Activated gamma-delta T cell treated with anti-CD3 and anti-CD28 coated beads, Interleukin-2, amount 50 U/mL, for 16 hours (primary cell): ENCODE measurements around the gene MYBPC3.
"Not testable (repeated sequence)": the region's sequence is repeated elsewhere in the genome, so short reads cannot be mapped to it uniquely, and the experiment has no call there.

Experiments used
- DNase-seq: peaks from one replicate; pipeline ENCODE4 v3.0.0-alpha.2; 2020; ENCODE audit warnings: low read depth

The MYBPC3 gene

GRCh38 chr11:47324520-47324919, 28.0 kb downstream of the MYBPC3 start:
- DNase-seq, result no peak

- no peak for DNase-seq
Observed at GRCh38 chr11:47318166-47318565, 34.3 kb downstream of the MYBPC3 start.

GRCh38 chr11:47317064-47317828, 35.3 kb downstream of the MYBPC3 start:
- DNase-seq, result no peak

- DNase-seq, result not testable (repeated sequence)
Observed at GRCh38 chr11:47316501-47316900, 36.0 kb downstream of the MYBPC3 start.

- DNase-seq, result no peak
Observed at GRCh38 chr11:47314992-47315391, 37.5 kb downstream of the MYBPC3 start.

- DNase-seq, result no peak
Observed at GRCh38 chr11:47308050-47308823, 44.3 kb downstream of the MYBPC3 start.

- no peak for DNase-seq
Observed at GRCh38 chr11:47306484-47306844, 46.0 kb downstream of the MYBPC3 start.

GRCh38 chr11:47305734-47306483, 46.6 kb downstream of the MYBPC3 start:
- no peak for DNase-seq

GRCh38 chr11:47302853-47303252, 49.6 kb downstream of the MYBPC3 start:
- DNase-seq, result no peak

GRCh38 chr11:47299078-47299477, 53.4 kb downstream of the MYBPC3 start:
- no peak for DNase-seq

- no peak for DNase-seq
Observed at GRCh38 chr11:47296045-47296444, 56.5 kb downstream of the MYBPC3 start.

- no peak for DNase-seq
Observed at GRCh38 chr11:47295385-47295784, 57.1 kb downstream of the MYBPC3 start.

GRCh38 chr11:47289856-47290255, 62.6 kb downstream of the MYBPC3 start:
- no peak for DNase-seq

GRCh38 chr11:47288066-47288465, 64.4 kb downstream of the MYBPC3 start:
- DNase-seq, result no peak

- no peak for DNase-seq
Observed at GRCh38 chr11:47285969-47286770, 66.3 kb downstream of the MYBPC3 start.

GRCh38 chr11:47284151-47284550, 68.4 kb downstream of the MYBPC3 start:
- DNase-seq, result no peak

- no peak for DNase-seq
Observed at GRCh38 chr11:47282462-47282861, 70.0 kb downstream of the MYBPC3 start.
